K562 (cell line): ENCODE measurements around the gene PTPRM. TPM values are rescaled to one million over a fixed set of nuclear protein-coding genes. Genes with fewer than 3 reads are reported as not detected.

Experiments
- ILF3 ChIP-seq: fragments of 450-650 bp; IDR thresholded peaks from 2 replicates; pipeline ENCODE4 v1.6.1; 2018; ENCODE audit warnings: antibody characterized with exemption, mild to moderate bottlenecking, moderate library complexity, borderline replicate concordance
- KAT7 ChIP-seq: sonication (generic); formaldehyde crosslinking; IDR thresholded peaks from 2 replicates; pipeline ENCODE4 v1.8.0; 2022; ENCODE audit warnings: missing genetic modification reagents, mild to moderate bottlenecking, borderline replicate concordance
- RBM39 ChIP-seq: fragments of 200-400 bp; formaldehyde crosslinking; optimal IDR thresholded peaks from 2 replicates; pipeline ENCODE3; 2018; ENCODE audit warnings: low read depth, low read length
- polyA plus RNA-seq, 8 experiments: library from polyadenylated mRNA; depleted of rRNA in 4 of 8; stranded (reverse) in 5 of 8; unstranded in 3 of 8; fragments of >200 nt; fragmentation: Nextera tagmentation in 2 of 8; fragmentation: Illumina TruSeq in 1 of 8; extraction: Ambion mirVana in 2 of 8; extraction: Trizol in 1 of 8; gene quantifications; 2 replicates each; pipeline versions ENCODE4 v1.2.1 to v1.2.3, GENCODE V29; 2011 to 2014; ENCODE audit warnings: inconsistent platforms in 1 of 8, missing spikeins in 1 of 8
- total RNA-seq, 7 experiments: library from RNA; depleted of rRNA in 6 of 7; stranded (reverse); fragments of >200 nt in 6 of 7; fragmentation: Illumina TruSeq in 2 of 7; extraction: Trizol in 2 of 7; gene quantifications; 2 replicates each; pipeline versions ENCODE4 v1.2.1 to v1.2.3, GENCODE V29; 2011 to 2021; ENCODE audit warnings: low replicate concordance in 1 of 7
- TF ChIP-seq, protein P1 (sequence below): sonication (generic); formaldehyde crosslinking; IDR thresholded peaks from 2 replicates; pipeline ENCODE4 v1.8.1; 2023; ENCODE audit warnings: mild to moderate bottlenecking, missing genetic modification reagents
- TF ChIP-seq, protein P2 (sequence below): fragments of 450-650 bp; IDR thresholded peaks from 2 replicates; pipeline ENCODE4 v1.6.1; 2018; ENCODE audit warnings: mild to moderate bottlenecking, low read depth; ENCODE audit not compliant: partially characterized antibody
- TF ChIP-seq, protein P3 (sequence below): fragments of 450-650 bp; IDR thresholded peaks from 2 replicates; pipeline ENCODE4 v1.6.1; 2016; ENCODE audit warnings: low read depth

PTPRM gene
- total and polyA plus RNA-seq, 9 of the 15 experiments (the other 6 are each of a cell fraction or from before 2014, with no cell fraction given) = 0.03 to 0.16 (median 0.08) TPM; not detected in 3

DNA sequence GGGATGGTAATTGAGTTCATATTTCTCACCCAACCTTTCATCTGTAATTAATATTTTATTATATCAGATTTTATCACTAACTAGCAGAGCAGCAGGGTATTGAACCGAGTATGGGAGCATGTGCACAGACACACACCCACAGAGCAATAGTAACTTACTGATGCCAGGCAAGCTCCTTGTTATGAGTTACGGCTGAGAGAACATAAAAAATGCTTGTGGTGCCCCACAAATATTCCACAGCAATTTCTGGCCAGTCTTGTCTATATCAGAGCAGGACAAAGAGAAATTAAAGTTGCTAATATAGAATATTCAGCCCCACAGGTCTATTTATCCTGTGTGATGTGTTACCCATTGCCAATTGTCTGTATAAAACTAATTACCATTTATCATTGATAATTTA is 540.3 kb downstream of the PTPRM start (continued):
- TF ChIP-seq, protein P1, sequence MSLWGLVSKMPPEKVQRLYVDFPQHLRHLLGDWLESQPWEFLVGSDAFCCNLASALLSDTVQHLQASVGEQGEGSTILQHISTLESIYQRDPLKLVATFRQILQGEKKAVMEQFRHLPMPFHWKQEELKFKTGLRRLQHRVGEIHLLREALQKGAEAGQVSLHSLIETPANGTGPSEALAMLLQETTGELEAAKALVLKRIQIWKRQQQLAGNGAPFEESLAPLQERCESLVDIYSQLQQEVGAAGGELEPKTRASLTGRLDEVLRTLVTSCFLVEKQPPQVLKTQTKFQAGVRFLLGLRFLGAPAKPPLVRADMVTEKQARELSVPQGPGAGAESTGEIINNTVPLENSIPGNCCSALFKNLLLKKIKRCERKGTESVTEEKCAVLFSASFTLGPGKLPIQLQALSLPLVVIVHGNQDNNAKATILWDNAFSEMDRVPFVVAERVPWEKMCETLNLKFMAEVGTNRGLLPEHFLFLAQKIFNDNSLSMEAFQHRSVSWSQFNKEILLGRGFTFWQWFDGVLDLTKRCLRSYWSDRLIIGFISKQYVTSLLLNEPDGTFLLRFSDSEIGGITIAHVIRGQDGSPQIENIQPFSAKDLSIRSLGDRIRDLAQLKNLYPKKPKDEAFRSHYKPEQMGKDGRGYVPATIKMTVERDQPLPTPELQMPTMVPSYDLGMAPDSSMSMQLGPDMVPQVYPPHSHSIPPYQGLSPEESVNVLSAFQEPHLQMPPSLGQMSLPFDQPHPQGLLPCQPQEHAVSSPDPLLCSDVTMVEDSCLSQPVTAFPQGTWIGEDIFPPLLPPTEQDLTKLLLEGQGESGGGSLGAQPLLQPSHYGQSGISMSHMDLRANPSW (CRISPR knock-in tag) = no peak
- TF ChIP-seq KAT7 (CRISPR knock-in tag) (no peak), RBM39 (no peak), ILF3 (no peak)
- TF ChIP-seq, protein P2, sequence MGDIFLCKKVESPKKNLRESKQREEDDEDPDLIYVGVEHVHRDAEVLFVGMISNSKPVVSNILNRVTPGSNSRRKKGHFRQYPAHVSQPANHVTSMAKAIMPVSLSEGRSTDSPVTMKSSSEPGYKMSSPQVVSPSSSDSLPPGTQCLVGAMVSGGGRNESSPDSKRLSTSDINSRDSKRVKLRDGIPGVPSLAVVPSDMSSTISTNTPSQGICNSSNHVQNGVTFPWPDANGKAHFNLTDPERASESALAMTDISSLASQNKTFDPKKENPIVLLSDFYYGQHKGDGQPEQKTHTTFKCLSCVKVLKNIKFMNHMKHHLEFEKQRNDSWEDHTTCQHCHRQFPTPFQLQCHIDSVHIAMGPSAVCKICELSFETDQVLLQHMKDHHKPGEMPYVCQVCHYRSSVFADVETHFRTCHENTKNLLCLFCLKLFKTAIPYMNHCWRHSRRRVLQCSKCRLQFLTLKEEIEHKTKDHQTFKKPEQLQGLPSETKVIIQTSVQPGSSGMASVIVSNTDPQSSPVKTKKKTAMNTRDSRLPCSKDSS = no peak
- TF ChIP-seq, protein P3, sequence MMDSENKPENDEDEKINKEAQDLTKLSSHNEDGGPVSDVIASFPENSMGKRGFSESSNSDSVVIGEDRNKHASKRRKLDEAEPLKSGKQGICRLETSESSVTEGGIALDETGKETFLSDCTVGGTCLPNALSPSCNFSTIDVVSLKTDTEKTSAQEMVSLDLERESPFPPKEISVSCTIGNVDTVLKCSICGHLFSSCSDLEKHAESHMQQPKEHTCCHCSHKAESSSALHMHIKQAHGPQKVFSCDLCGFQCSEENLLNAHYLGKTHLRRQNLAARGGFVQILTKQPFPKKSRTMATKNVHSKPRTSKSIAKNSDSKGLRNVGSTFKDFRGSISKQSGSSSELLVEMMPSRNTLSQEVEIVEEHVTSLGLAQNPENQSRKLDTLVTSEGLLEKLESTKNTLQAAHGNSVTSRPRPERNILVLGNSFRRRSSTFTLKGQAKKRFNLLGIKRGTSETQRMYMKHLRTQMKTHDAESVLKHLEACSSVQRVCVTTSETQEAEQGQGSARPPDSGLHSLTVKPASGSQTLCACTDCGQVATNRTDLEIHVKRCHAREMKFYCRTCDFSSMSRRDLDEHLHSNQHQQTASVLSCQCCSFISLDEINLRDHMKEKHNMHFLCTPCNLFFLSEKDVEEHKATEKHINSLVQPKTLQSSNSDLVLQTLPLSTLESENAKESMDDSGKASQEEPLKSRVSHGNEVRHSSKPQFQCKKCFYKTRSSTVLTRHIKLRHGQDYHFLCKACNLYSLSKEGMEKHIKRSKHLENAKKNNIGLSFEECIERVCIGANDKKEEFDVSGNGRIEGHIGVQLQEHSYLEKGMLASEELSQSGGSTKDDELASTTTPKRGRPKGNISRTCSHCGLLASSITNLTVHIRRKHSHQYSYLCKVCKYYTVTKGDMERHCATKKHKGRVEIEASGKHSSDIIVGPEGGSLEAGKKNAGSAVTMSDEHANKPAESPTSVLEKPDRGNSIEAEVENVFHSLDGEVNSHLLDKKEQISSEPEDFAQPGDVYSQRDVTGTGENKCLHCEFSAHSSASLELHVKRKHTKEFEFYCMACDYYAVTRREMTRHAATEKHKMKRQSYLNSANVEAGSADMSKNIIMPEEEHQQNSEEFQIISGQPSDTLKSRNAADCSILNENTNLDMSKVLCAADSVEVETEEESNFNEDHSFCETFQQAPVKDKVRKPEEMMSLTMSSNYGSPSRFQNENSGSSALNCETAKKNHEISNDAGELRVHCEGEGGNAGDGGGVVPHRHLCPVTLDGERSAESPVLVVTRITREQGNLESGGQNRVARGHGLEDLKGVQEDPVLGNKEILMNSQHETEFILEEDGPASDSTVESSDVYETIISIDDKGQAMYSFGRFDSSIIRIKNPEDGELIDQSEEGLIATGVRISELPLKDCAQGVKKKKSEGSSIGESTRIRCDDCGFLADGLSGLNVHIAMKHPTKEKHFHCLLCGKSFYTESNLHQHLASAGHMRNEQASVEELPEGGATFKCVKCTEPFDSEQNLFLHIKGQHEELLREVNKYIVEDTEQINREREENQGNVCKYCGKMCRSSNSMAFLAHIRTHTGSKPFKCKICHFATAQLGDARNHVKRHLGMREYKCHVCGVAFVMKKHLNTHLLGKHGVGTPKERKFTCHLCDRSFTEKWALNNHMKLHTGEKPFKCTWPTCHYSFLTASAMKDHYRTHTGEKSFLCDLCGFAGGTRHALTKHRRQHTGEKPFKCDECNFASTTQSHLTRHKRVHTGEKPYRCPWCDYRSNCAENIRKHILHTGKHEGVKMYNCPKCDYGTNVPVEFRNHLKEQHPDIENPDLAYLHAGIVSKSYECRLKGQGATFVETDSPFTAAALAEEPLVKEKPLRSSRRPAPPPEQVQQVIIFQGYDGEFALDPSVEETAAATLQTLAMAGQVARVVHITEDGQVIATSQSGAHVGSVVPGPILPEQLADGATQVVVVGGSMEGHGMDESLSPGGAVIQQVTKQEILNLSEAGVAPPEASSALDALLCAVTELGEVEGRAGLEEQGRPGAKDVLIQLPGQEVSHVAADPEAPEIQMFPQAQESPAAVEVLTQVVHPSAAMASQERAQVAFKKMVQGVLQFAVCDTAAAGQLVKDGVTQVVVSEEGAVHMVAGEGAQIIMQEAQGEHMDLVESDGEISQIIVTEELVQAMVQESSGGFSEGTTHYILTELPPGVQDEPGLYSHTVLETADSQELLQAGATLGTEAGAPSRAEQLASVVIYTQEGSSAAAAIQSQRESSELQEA = no peak
